Stimulated activated naive CD8-positive, alpha-beta T cell treated with anti-CD3 and anti-CD28 coated beads, Interleukin-15, Interleukin-2, amounts not matched to agents 100 ng/mL and 50 ng/mL, for 24 hours (primary cell): Measurements from ENCODE around the gene SEC14L6.

ENCODE experiments used
- H3K27ac Mint-ChIP-seq: one replicate; pipeline ENCODE4 v1.8.0; 2021; ENCODE audit warnings: mild to moderate bottlenecking, mixed read lengths
- H3K27me3 Mint-ChIP-seq: one replicate; pipeline ENCODE4 v1.8.0; 2021; ENCODE audit warnings: mixed read lengths
- H3K36me3 Mint-ChIP-seq: one replicate; pipeline ENCODE4 v1.8.0; 2021; ENCODE audit warnings: low read depth, mixed read lengths
- H3K4me1 Mint-ChIP-seq: one replicate; pipeline ENCODE4 v1.8.0; 2021; ENCODE audit warnings: low read depth, mixed read lengths
- H3K4me3 Mint-ChIP-seq: one replicate; pipeline ENCODE4 v1.8.0; 2021; ENCODE audit warnings: mild to moderate bottlenecking, mixed read lengths
- H3K9me3 Mint-ChIP-seq: one replicate; pipeline ENCODE4 v1.8.0; 2021; ENCODE audit warnings: mixed read lengths

Gene SEC14L6

DNA sequence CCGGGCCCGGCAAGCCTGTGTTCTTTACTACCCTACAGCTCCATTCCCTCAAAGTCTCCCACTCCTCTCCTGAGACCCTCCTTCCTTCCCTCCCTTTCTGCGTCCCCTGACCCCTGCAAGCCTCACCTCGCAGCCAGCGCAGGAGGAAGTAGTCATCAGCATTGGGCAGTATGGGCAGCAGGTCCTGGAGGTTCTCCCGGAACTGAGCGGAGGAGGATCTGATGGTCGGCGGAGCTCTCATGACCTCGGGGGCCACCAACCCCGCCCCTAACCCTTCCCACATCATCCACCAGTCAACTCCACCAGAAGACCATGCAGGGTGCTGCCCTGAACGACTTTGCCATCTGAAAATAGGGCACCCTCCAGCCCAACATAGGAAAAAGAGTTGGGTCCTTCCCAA lies 43.0 kb downstream of the SEC14L6 start:
- Mint-ChIP-seq H3K4me3 (no peak overlapping the region), H3K9me3 (no peaks in the 10 kb centered on the region), H3K27ac (no peak overlapping the region), H3K4me1 (no peaks in the 10 kb centered on the region), H3K36me3 (no peaks in the 10 kb centered on the region), H3K27me3 (peaks cover 29% of the 10 kb centered on the region)

GRCh38 chr22:30502911-30503310 lies 43.6 kb downstream of the SEC14L6 start:
- no peak overlapping the region for H3K4me3 Mint-ChIP-seq
- H3K27me3 Mint-ChIP-seq = peaks cover 32% of the 10 kb centered on the region
- H3K36me3 Mint-ChIP-seq = no peaks in the 10 kb centered on the region
- H3K27ac Mint-ChIP-seq = no peak overlapping the region
- H3K9me3 Mint-ChIP-seq = no peaks in the 10 kb centered on the region
- no peaks in the 10 kb centered on the region for H3K4me1 Mint-ChIP-seq

GRCh38 chr22:30502153-30502552 lies 44.4 kb downstream of the SEC14L6 start:
- Mint-ChIP-seq H3K4me1 (no peaks in the 10 kb centered on the region), H3K4me3 (no peak overlapping the region), H3K27ac (no peak overlapping the region), H3K36me3 (no peaks in the 10 kb centered on the region), H3K27me3 (peaks cover 31% of the 10 kb centered on the region), H3K9me3 (no peaks in the 10 kb centered on the region)

DNA sequence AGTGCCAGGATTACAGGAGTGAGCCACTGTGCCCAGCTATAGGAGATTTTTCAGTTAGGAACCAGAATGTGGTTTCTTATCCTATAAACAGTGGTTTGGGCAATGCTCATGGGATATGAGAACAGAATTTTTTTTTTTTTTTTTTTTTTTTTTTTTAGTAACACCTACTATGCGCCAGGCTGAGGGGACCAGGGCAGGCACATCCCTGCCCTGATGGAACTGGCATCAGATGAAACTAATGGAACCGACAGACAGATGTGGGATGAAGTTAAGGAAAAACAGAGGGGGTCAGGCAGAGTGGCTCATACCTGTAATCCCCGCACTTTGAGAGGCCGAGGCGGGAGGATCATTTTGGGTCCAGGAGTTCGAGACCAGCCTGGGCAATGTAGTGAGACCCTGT lies 45.9 kb downstream of the SEC14L6 start:
- no peaks in the 10 kb centered on the region for H3K9me3 Mint-ChIP-seq
- H3K4me3 Mint-ChIP-seq = no peak overlapping the region
- H3K27ac Mint-ChIP-seq = no peak overlapping the region
- no peaks in the 10 kb centered on the region for H3K36me3 Mint-ChIP-seq
- peaks cover 23% of the 10 kb centered on the region for H3K27me3 Mint-ChIP-seq
- no peaks in the 10 kb centered on the region for H3K4me1 Mint-ChIP-seq

DNA sequence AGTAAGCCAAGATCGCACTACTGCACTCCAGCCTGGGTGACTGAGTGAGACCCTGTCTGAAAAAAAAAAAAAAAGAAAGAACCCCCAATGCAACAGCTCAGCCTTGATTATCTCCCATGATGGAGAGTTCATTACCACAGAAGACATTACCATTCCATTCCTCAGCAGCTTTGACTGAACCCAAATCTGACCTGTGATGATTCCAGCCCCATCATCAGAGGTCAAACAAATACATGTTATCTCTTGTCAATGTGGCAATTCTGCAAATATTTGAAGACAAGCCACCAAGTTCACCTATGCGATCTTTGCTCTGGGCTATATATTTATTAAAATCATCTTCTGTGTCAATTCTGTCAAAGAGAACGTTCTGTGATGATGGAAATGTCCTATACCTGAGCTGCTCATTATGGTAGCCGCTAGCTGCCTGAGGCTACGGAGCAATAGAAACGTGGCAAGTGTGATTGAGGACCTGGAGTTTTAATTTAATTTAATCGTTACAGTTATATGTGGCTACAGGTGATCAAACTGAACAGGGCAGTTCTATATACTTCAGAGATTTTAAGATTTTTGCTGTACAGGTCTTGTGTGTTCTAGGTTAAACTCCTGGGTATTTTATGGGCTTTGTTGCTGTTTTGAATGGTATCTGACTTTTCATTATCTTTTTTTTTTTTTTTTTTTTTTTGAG lies 48.9 kb downstream of the SEC14L6 start:
- H3K4me1 Mint-ChIP-seq = no peaks in the 10 kb centered on the region
- no peaks in the 10 kb centered on the region for H3K9me3 Mint-ChIP-seq
- H3K27me3 Mint-ChIP-seq = peaks cover 9% of the 10 kb centered on the region
- no peak overlapping the region for H3K4me3 Mint-ChIP-seq
- H3K27ac Mint-ChIP-seq = no peak overlapping the region
- H3K36me3 Mint-ChIP-seq = no peaks in the 10 kb centered on the region

- no peaks in the 10 kb centered on the region for H3K4me1 Mint-ChIP-seq
- H3K9me3 Mint-ChIP-seq = no peaks in the 10 kb centered on the region
- H3K36me3 Mint-ChIP-seq = no peaks in the 10 kb centered on the region
- peaks cover 9% of the 10 kb centered on the region for H3K27me3 Mint-ChIP-seq
- H3K4me3 Mint-ChIP-seq = no peak overlapping the region
- no peak overlapping the region for H3K27ac Mint-ChIP-seq
Observed at GRCh38 chr22:30495041-30495784, 51.3 kb downstream of the SEC14L6 start.

GRCh38 chr22:30492144-30492543 lies 54.4 kb downstream of the SEC14L6 start:
- Mint-ChIP-seq H3K4me1 (no peaks in the 10 kb centered on the region), H3K36me3 (no peaks in the 10 kb centered on the region), H3K4me3 (no peak overlapping the region), H3K9me3 (no peaks in the 10 kb centered on the region), H3K27me3 (peaks cover 3% of the 10 kb centered on the region), H3K27ac (no peak overlapping the region)

- H3K9me3 Mint-ChIP-seq = no peaks in the 10 kb centered on the region
- H3K4me1 Mint-ChIP-seq = no peaks in the 10 kb centered on the region
- H3K36me3 Mint-ChIP-seq = no peaks in the 10 kb centered on the region
- no peak overlapping the region for H3K27ac Mint-ChIP-seq
- H3K27me3 Mint-ChIP-seq = peaks cover 3% of the 10 kb centered on the region
- no peak overlapping the region for H3K4me3 Mint-ChIP-seq
Observed at GRCh38 chr22:30491381-30491780, 55.2 kb downstream of the SEC14L6 start.

- Mint-ChIP-seq H3K9me3 (no peaks in the 10 kb centered on the region), H3K4me3 (no peak overlapping the region), H3K27me3 (peaks cover 3% of the 10 kb centered on the region), H3K4me1 (no peaks in the 10 kb centered on the region), H3K27ac (no peak overlapping the region), H3K36me3 (no peaks in the 10 kb centered on the region)
Observed at GRCh38 chr22:30490399-30490798, 56.1 kb downstream of the SEC14L6 start.

- Mint-ChIP-seq H3K36me3 (no peaks in the 10 kb centered on the region), H3K27ac (no peak overlapping the region), H3K4me1 (no peaks in the 10 kb centered on the region), H3K4me3 (no peak overlapping the region), H3K9me3 (no peaks in the 10 kb centered on the region), H3K27me3 (peaks cover 1% of the 10 kb centered on the region)
Observed at GRCh38 chr22:30488121-30488520, 58.4 kb downstream of the SEC14L6 start.

DNA sequence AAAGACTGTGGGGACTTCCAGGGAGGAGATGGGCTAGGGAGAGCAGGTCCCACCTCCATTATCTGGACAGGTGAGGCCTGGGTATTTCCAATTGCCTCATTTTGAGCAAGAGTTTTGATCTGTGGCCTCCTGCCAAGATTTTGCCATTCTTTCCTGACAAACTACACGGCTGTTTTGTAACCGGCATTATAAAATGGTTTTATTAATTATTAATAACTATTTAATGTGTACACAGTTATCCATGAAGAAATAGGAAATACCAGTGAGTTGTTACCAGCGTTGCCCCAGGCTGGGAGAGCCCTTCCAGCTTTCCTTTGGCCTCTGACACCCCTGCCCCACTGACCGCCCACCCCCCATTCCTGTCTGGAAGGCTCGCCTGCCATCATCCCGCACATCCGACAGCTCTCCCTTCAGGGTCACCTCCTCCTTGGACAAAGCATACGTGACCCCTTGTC lies 59.9 kb downstream of the SEC14L6 start:
- Mint-ChIP-seq H3K36me3 (no peaks in the 10 kb centered on the region), H3K27ac (no peak overlapping the region), H3K27me3 (no peaks in the 10 kb centered on the region), H3K9me3 (no peaks in the 10 kb centered on the region), H3K4me3 (no peak overlapping the region), H3K4me1 (no peaks in the 10 kb centered on the region)

GRCh38 chr22:30486118-30486517 lies 60.4 kb downstream of the SEC14L6 start:
- Mint-ChIP-seq H3K27me3 (no peaks in the 10 kb centered on the region), H3K36me3 (no peaks in the 10 kb centered on the region), H3K27ac (no peak overlapping the region), H3K4me3 (no peak overlapping the region), H3K4me1 (no peaks in the 10 kb centered on the region), H3K9me3 (no peaks in the 10 kb centered on the region)

DNA sequence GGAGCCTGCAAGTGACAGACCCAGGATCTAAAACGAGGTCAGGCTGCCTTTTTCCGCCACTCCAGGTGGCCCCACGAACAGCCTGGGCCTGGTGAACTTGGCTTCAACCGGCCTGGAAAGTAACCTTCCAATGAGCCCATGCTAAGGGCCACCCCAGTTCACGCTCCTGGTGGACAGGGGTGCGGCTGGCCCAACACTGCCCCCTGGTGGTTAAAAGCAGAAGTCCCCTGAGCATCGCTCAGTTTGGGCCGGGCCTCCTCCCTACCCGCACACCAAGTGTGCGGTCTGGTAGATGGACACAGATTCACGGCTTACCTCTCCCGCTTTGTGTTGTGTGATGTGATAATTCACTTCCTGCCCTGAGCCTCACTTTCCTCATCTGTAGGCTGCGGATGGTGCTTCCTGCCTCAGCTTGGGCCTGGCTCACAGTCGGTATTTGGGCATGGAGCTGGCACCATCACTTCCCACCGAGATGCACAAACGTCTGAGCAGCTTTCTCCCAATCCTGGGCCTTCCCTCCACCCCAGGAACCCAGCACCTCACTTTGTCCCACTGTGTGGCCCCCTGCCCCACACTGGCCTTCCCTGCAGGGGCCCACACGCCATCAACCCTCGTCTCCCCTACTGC lies 61.1 kb downstream of the SEC14L6 start:
- Mint-ChIP-seq H3K4me1 (no peaks in the 10 kb centered on the region), H3K36me3 (no peaks in the 10 kb centered on the region), H3K4me3 (no peak overlapping the region), H3K27ac (no peak overlapping the region), H3K27me3 (no peaks in the 10 kb centered on the region), H3K9me3 (no peaks in the 10 kb centered on the region)

- Mint-ChIP-seq H3K4me1 (no peaks in the 10 kb centered on the region), H3K4me3 (no peak overlapping the region), H3K27ac (no peak overlapping the region), H3K27me3 (no peaks in the 10 kb centered on the region), H3K36me3 (no peaks in the 10 kb centered on the region), H3K9me3 (no peaks in the 10 kb centered on the region)
Observed at GRCh38 chr22:30483169-30483568, 63.4 kb downstream of the SEC14L6 start.

DNA sequence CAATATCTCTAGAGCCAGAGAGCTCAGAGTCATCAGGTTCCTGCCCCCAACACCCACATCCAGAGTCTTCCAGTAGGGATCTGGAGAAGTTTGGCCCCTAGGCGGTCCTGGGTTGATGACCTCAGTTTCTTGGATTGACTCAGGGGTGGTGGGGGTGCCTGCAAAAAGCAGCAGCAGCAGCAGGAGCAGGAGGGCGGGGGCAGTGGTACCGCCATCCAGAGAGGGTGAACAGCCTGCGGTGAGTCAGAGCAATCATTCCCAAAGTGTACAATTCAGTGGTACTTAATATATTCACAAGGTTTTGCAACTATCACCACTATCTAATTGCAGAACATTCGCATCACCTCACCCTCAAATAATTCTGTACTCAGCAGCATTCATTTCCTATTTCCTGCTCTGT lies 64.8 kb downstream of the SEC14L6 start:
- Mint-ChIP-seq H3K36me3 (no peaks in the 10 kb centered on the region), H3K27ac (no peak overlapping the region), H3K4me3 (no peak overlapping the region), H3K4me1 (no peaks in the 10 kb centered on the region), H3K27me3 (peaks cover 3% of the 10 kb centered on the region), H3K9me3 (no peaks in the 10 kb centered on the region)
